ENCODE measurements around the gene CHCT1. TPM values are rescaled to one million over a fixed set of nuclear protein-coding genes. Genes with fewer than 3 reads are reported as not detected.
A peak's percentile ranks its signal among the peaks of the same experiment; 100 is the strongest.

CHCT1 gene
- total RNA-seq, 1 experiment from 2014 or later: not detected

GRCh38 chr17:60442271-60443173 lies 20.2 kb downstream of the CHCT1 start:
- peak; percentile 8 for DNase-seq (ENCODE audit: low read depth)

GRCh38 chr17:60443713-60444112 lies 21.4 kb downstream of the CHCT1 start:
- DNase-seq (ENCODE audit: low read depth): no peak

GRCh38 chr17:60445144-60445543 lies 22.9 kb downstream of the CHCT1 start:
- DNase-seq (ENCODE audit: low read depth): no peak

GRCh38 chr17:60447375-60447774 lies 25.1 kb downstream of the CHCT1 start:
- DNase-seq (ENCODE audit: low read depth): no peak

GRCh38 chr17:60451071-60451470 lies 28.8 kb downstream of the CHCT1 start:
- no peak for DNase-seq (ENCODE audit: low read depth)

- no peak for DNase-seq (ENCODE audit: low read depth)
Measured at GRCh38 chr17:60451965-60452364, 29.7 kb downstream of the CHCT1 start.

GRCh38 chr17:60455378-60455777 lies 33.1 kb downstream of the CHCT1 start:
- DNase-seq (ENCODE audit: low read depth): no peak

GRCh38 chr17:60457148-60457547 lies 34.9 kb downstream of the CHCT1 start:
- no peak for DNase-seq (ENCODE audit: low read depth)

- DNase-seq (ENCODE audit: low read depth): no peak
Measured at GRCh38 chr17:60461584-60461983, 39.3 kb downstream of the CHCT1 start.

GRCh38 chr17:60463157-60463835 lies 41.0 kb downstream of the CHCT1 start:
- no peak for DNase-seq (ENCODE audit: low read depth)

GRCh38 chr17:60464343-60464742 lies 42.1 kb downstream of the CHCT1 start:
- no peak for DNase-seq (ENCODE audit: low read depth)

GRCh38 chr17:60468371-60468770 lies 46.1 kb downstream of the CHCT1 start:
- DNase-seq (ENCODE audit: low read depth): no peak

- DNase-seq (ENCODE audit: low read depth): no peak
Measured at GRCh38 chr17:60471451-60471850, 49.2 kb downstream of the CHCT1 start.

- DNase-seq (ENCODE audit: low read depth): no peak
Measured at GRCh38 chr17:60472449-60472848, 50.2 kb downstream of the CHCT1 start.

GRCh38 chr17:60473788-60474187 lies 51.5 kb downstream of the CHCT1 start:
- no peak for DNase-seq (ENCODE audit: low read depth)

Other genes starting within 250 kb of the CHCT1 start
- gene USP32, start 30.4 kb upstream of the CHCT1 start, total RNA-seq (2014; rRNA removed; shearing (Covaris generic)): 21.4 and 25.0 TPM in 2 replicates
- 18.7 and 20.3 TPM in 2 replicates for gene APPBP2, start 103.8 kb downstream of the CHCT1 start, total RNA-seq (2014; rRNA removed; shearing (Covaris generic))
- 5.5 and 6.0 TPM in 2 replicates for gene PPM1D, start 177.7 kb downstream of the CHCT1 start, total RNA-seq (2014; rRNA removed; shearing (Covaris generic))

Measured in RPMI7951 (cell line).